Middle frontal gyrus (tissue), 1 donor: ENCODE measurements around the gene TXN.
"Not testable (repeated sequence)": the region's sequence is repeated elsewhere in the genome, so short reads cannot be mapped to it uniquely, and the experiment has no call there.

Experiments used
- DNase-seq: peaks from one replicate; pipeline ENCODE4 v3.0.0-alpha.2; 2015; ENCODE audit warnings: low spot score; ENCODE audit errors: extremely low spot score

The TXN gene

GRCh38 chr9:110257956-110258355, 1.6 kb upstream of the TXN start:
- no peak for DNase-seq

- DNase-seq, result no peak
These were observed 962 bp upstream of the TXN start for GRCh38 chr9:110257097-110257841.

GRCh38 chr9:110255463-110256379, 586 bp downstream of the TXN start:
- DNase-seq, result no peak

DNA sequence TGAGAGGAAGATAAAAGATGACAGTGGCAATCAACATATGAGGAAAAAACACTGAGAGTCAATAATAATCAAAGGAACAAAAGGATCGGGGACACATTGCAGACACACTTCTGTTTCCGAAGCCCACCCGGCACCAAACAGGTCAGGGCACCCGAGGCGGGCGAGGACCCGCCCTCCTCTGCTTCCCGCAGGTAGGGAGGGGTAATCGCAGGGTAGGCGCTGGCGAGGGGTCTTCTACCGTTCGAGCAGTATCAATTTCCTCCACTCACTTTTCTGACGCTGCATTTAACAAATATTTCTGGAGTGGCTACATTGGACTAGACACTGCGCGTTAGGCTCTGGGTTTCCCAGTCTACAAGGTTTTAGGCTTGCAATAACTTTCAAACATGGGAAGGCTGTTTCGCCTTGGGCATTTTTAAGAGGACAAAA, 1.3 kb downstream of the TXN start:
- no peak for DNase-seq

GRCh38 chr9:110254500-110254899, 1.8 kb downstream of the TXN start:
- no peak for DNase-seq

- no peak for DNase-seq
These were observed 3.7 kb downstream of the TXN start for GRCh38 chr9:110252509-110253139.

DNA sequence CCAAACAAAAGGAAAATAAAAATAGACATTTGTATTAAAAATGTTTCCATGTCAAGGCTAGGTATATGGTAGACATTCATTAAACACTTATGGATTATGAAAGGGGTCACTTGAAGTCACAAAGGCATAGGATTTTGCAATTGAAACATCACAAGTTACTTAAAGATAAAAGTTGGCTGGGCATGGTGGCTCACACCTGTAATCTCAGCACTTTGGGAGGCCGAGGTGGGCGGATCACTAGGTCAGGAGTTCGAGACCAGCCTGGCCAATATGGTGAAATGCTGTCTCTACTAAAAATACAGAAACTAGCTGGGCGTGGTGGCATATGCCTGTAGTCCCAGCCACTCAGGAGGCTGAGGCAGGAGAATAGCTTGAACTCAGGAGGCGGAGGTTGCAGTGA, 4.5 kb downstream of the TXN start:
- not testable (repeated sequence) for DNase-seq

DNA sequence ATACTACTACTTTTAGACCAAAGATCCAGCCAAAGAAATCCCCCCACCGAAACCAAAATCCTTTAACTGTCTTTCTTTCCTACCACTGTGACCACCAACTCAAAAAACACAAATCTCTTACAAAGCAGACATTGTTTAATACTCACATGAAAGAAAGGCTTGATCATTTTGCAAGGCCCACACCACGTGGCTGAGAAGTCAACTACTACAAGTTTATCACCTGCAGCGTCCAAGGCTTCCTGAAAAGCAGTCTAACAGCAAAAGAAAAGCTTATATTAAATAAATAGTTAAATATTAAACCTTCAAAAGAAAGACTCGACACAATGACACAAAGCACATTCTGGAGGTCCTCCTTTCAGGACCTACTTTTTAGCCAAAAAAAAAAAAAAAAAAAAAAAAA, 5.1 kb downstream of the TXN start:
- no peak for DNase-seq

- DNase-seq, result no peak
These were observed 6.7 kb downstream of the TXN start for GRCh38 chr9:110249603-110250002.

DNA sequence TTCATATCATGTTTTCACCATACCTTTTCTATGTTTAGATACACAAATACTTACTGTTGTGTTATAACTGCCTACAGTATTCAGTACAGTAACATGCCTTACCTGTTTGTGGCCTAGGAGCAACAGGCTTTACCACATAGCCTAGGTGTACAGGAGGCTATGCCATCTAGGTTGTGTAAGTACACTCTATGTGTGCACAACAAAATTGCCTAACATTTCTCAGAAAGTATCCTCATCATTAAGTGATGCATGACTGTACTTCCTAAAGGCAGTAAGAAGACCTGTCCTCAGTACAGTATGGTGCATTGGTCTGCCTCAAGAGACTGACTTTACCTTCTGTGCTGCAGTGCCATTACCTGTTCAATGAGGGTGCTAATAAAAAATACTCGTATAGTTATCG, 7.9 kb downstream of the TXN start:
- DNase-seq, result no peak

DNA sequence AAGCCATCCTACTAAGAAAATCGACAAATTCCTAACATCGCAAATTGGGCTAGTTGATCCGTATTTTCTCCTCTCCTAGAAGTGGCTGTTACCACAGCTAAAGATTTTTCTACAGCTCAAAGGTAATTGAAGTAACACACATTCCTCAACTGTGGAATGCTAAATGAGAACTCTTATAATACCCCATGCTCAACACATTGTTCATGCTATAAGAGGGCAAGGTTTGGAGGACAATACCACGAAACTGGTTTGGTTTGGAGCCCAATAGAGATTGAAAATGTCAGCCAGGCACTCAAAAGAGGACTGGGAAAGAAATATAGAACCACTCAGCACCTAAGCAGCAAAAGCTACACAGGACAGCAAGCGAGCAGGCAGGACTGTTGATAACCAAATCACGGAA, 10.1 kb downstream of the TXN start:
- no peak for DNase-seq

- DNase-seq, result no peak
These were observed 11.7 kb downstream of the TXN start for GRCh38 chr9:110244616-110245015.

GRCh38 chr9:110241858-110242321, 14.4 kb downstream of the TXN start:
- DNase-seq, result no peak

GRCh38 chr9:110241260-110241857, 14.9 kb downstream of the TXN start:
- DNase-seq, result no peak

DNA sequence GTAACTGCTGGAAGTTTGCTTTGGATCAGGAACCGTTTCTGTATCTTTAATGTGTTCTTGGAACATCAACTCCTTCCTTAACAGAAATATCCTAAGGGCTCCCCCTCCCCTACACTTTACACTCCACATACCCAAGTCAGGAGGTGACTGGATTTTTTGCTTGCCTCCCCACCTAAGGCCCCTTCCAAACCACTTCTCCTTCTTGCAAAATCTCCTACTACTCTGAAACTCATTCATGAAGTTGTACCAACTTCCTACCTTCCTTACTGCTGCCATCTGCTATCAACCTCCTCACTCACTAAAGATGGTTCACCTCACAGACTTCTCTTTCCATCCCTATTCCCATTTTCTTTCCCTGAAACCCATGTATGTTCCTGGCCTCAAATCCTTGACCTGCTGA, 16.1 kb downstream of the TXN start:
- DNase-seq, result no peak

GRCh38 chr9:110228321-110228720, 28.0 kb downstream of the TXN start:
- DNase-seq, result no peak

GRCh38 chr9:110224583-110224982, 31.7 kb downstream of the TXN start:
- no peak for DNase-seq

DNA sequence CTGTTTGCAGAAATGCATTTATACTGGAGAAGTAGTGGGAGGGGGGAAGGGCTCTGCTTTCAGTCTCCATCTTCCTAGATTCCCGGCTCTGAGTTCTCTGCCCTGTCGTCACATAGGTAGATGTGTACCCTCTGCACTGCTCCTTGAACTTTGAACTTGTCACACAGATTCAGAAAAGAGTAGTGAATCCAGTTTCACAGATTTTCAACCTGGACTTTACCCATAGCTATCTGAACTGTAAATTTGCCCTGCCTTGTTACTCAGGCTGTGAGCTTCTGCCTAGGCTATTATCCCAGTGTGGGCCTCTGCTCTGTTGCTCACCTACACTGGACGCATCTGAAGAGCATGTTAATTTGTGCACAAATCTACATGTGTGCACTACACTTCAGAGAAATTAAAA, 35.5 kb downstream of the TXN start:
- no peak for DNase-seq

GRCh38 chr9:110217656-110218099, 38.6 kb downstream of the TXN start:
- DNase-seq, result no peak

DNA sequence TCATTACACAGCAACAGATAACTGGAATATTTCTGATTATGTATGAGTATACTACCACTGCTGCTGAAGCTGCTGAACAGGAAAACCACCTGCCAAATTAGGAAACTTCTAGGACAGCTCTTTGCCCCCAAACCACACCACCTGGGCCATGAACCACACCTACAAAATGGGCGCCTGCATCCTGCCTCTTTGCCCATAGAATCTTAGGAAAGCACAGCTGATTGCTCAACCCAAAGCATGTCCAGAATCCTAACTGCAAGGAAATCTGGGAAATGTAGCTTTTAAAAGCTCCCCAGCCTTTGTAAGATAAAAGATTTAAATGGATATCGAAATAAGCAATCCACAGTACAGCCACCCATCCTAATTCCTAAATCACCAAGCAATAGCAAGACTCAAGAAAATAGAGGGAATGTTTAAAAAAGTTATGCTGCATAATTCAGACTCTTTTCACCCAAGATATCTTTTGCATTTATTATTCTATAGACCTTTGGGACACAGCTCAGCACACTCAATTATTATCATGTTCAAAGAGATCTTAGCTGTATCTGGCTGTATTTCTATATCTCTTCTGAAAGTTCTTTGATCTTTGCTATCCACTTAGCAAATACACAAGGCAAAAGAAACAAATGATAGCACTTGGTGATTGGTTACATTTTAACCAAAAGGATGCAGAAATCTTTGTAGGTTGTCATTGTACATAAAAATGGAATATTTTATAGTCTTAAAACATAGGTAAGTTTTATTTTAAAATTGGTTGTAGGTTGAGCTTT, 41.5 kb downstream of the TXN start:
- no peak for DNase-seq

DNA sequence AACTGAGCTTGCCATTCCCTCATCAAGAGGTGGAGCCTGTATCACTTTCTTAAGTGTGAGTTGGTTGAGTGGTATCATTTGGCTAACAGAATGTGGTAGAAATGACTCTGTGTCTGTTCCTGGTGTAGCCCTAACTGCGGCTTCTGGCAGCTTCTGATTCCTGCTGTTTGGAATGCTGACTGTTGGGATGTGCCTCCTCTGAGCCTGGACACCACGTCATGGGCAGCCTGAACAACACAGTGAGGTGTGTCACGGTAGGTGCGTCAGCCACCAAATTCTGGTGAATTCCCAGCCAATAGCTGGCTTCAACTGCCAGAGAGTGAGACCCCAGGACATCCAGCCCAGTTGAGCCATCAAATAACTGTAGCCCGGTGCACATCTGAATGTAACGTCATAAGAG, 42.2 kb downstream of the TXN start:
- no peak for DNase-seq
